Nephron (organoid): ENCODE results near the gene TMEM63B.

Source experiments
- H3K27ac Mint-ChIP-seq, 3 experiments: 2 replicates each; pipeline ENCODE4 v1.8.0; 2020; ENCODE audit warnings: mixed read lengths in 3 of 3, mild to moderate bottlenecking in 2 of 3, moderate library complexity in 1 of 3
- H3K27me3 Mint-ChIP-seq: 2 replicates; pipeline ENCODE4 v1.8.0; 2021; ENCODE audit warnings: low read depth, mild to moderate bottlenecking, moderate library complexity, mixed read lengths
- H3K36me3 Mint-ChIP-seq: 2 replicates; pipeline ENCODE4 v1.8.0; 2020; ENCODE audit warnings: low read depth, mixed read lengths
- H3K4me1 Mint-ChIP-seq: 2 replicates; pipeline ENCODE4 v1.8.0; 2020; ENCODE audit warnings: mixed read lengths
- H3K4me3 Mint-ChIP-seq, 3 experiments: 2 replicates each; pipeline ENCODE4 v1.8.0; 2020; ENCODE audit warnings: mild to moderate bottlenecking in 3 of 3, mixed read lengths in 3 of 3, moderate library complexity in 2 of 3
- H3K9me3 Mint-ChIP-seq: 2 replicates; pipeline ENCODE4 v1.8.0; 2020; ENCODE audit warnings: mixed read lengths
- CTCF ChIP-seq, 3 experiments: fragments of 200-600 bp; sonication (generic); IDR thresholded peaks; one replicate each; pipeline ENCODE4 v1.5.0; 2021; ENCODE audit warnings: antibody characterized with exemption in 3 of 3; ENCODE audit not compliant: unreplicated experiment in 3 of 3

Gene TMEM63B

DNA sequence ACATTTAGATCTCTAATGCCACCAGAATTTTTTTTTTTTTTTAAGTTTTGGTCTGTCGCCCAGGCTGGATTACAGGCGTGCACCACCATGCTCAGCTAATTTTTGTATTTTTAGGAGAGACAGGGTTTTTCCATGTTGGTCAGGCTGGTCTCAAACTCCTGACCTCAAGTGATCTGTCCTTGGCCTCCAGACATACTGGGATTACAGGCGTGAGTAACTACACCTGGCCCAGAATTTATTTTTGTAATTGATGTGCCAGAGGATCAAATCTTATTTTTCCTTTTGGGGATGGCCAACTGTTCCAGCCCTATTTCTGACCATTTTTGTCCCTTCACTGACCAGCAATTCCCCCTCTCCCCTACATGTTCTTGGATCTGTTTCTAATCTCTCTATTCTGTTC is 71.3 kb downstream of the TMEM63B start:
- H3K27me3 Mint-ChIP-seq = peaks cover 3% of the 10 kb centered on the region
- no peak for TF ChIP-seq CTCF (IDR thresholded peaks at IDR 0.05; ENCODE audit: unreplicated experiment in 3 of 3)
- no peaks in the 10 kb centered on the region for H3K36me3 Mint-ChIP-seq
- no peak overlapping the region for H3K27ac Mint-ChIP-seq
- no peaks in the 10 kb centered on the region for H3K9me3 Mint-ChIP-seq
- peaks cover 33% of the 10 kb centered on the region for H3K4me1 Mint-ChIP-seq
- H3K4me3 Mint-ChIP-seq = no peak overlapping the region

GRCh38 chr6:44199883-44200282 is 72.5 kb downstream of the TMEM63B start:
- no peaks in the 10 kb centered on the region for H3K36me3 Mint-ChIP-seq
- peaks cover 3% of the 10 kb centered on the region for H3K27me3 Mint-ChIP-seq
- no peak overlapping the region for H3K27ac Mint-ChIP-seq

GRCh38 chr6:44201200-44201599 is 73.8 kb downstream of the TMEM63B start:
- TF ChIP-seq CTCF (IDR thresholded peaks at IDR 0.05; ENCODE audit: unreplicated experiment in 3 of 3) = no peak

More at GRCh38 chr6:44199883-44200282, 72.5 kb downstream of the TMEM63B start:
- no peaks in the 10 kb centered on the region for H3K9me3 Mint-ChIP-seq
- H3K4me3 Mint-ChIP-seq = no peak overlapping the region
- H3K4me1 Mint-ChIP-seq = peaks cover 40% of the 10 kb centered on the region
- TF ChIP-seq CTCF (IDR thresholded peaks at IDR 0.05; ENCODE audit: unreplicated experiment in 3 of 3) = no peak

GRCh38 chr6:44201638-44202303 is 74.4 kb downstream of the TMEM63B start:
- Mint-ChIP-seq H3K27me3 (peaks cover 6% of the 10 kb centered on the region), H3K9me3 (no peaks in the 10 kb centered on the region), H3K4me1 (peaks cover 44% of the 10 kb centered on the region), H3K4me3 (peak overlapping the region in 1 of 3 experiments; percentile 27), H3K36me3 (no peaks in the 10 kb centered on the region), H3K27ac (peak overlapping the region; percentile 63 to 90 (median 78))
- TF ChIP-seq CTCF (IDR thresholded peaks at IDR 0.05; ENCODE audit: unreplicated experiment in 3 of 3) = no peak

More at GRCh38 chr6:44201200-44201599, 73.8 kb downstream of the TMEM63B start:
- H3K36me3 Mint-ChIP-seq = no peaks in the 10 kb centered on the region
- peaks cover 3% of the 10 kb centered on the region for H3K27me3 Mint-ChIP-seq
- peak overlapping the region; percentile 63 to 90 (median 78) for H3K27ac Mint-ChIP-seq
- H3K4me1 Mint-ChIP-seq = peaks cover 40% of the 10 kb centered on the region
- no peaks in the 10 kb centered on the region for H3K9me3 Mint-ChIP-seq
- H3K4me3 Mint-ChIP-seq = peak overlapping the region in 1 of 3 experiments; percentile 27

GRCh38 chr6:44202332-44202971 is 75.1 kb downstream of the TMEM63B start:
- Mint-ChIP-seq H3K4me1 (peaks cover 46% of the 10 kb centered on the region), H3K27ac (peak overlapping the region; percentile 35 to 72 (median 63)), H3K36me3 (no peaks in the 10 kb centered on the region), H3K4me3 (no peak overlapping the region), H3K27me3 (peaks cover 6% of the 10 kb centered on the region), H3K9me3 (no peaks in the 10 kb centered on the region)
- TF ChIP-seq CTCF (IDR thresholded peaks at IDR 0.05; ENCODE audit: unreplicated experiment in 3 of 3) = no peak
